H1 (cell line): ENCODE data around the gene NRROS. TPM values are rescaled to one million over a fixed set of nuclear protein-coding genes. Genes with fewer than 3 reads are reported as not detected.

Experiments
- CTCF ChIA-PET: fragments of 300-600 bp; sonication (Branson Sonifier 250); formaldehyde crosslinking; loops from one replicate; lab custom pipeline; 2021; ENCODE audit not compliant: partially characterized antibody; lab: Charles Lee
- POLR2A ChIA-PET: fragments of 300-600 bp; sonication (Branson Sonifier 250); formaldehyde crosslinking; loops from one replicate; lab custom pipeline; 2021; ENCODE audit warnings: inconsistent platforms; ENCODE audit not compliant: partially characterized antibody; lab: Charles Lee
- DNase-seq, 2 experiments: peaks; one replicate each; pipeline versions ENCODE4 v3.0.0 to v3.0.0-alpha.2; 2010 to 2022; ENCODE audit warnings: low spot score in 2 of 2, low read depth in 1 of 2, mixed read lengths in 1 of 2
- FAIRE-seq: peaks from 2 replicates; lab custom pipeline; 2011; peaks lifted over from hg19 to GRCh38; lab: Jason Lieb, UNC
- H2AFZ ChIP-seq: 2 replicates; pipeline ENCODE4 v1.8.1; 2012; ENCODE audit warnings: low read length, inconsistent platforms
- H2AK5ac ChIP-seq: 2 replicates; pipeline ENCODE4 v1.6.1; 2013; ENCODE audit warnings: low read depth, low read length
- H2BK120ac ChIP-seq: replicated peaks from 2 replicates; pipeline ENCODE3; 2013; ENCODE audit warnings: low read depth, low read length, inconsistent platforms
- H2BK12ac ChIP-seq: 2 replicates; pipeline ENCODE4 v1.6.1; 2013; ENCODE audit warnings: low read depth, low read length
- H2BK15ac ChIP-seq: 2 replicates; pipeline ENCODE4 v1.6.1; 2013; ENCODE audit warnings: low read length
- H2BK20ac ChIP-seq: 2 replicates; pipeline ENCODE4 v1.6.1; 2013; ENCODE audit warnings: low read length
- H2BK5ac ChIP-seq: 2 replicates; pipeline ENCODE4 v1.6.1; 2013; ENCODE audit warnings: low read depth, low read length
- H3K14ac ChIP-seq: 2 replicates; pipeline ENCODE4 v1.6.1; 2013; ENCODE audit warnings: inconsistent platforms; ENCODE audit not compliant: insufficient read length
- H3K18ac ChIP-seq: 2 replicates; pipeline ENCODE4 v1.6.1; 2013; ENCODE audit warnings: low read length; ENCODE audit errors: extremely low read depth
- H3K23ac ChIP-seq: 2 replicates; pipeline ENCODE4 v1.6.1; 2013; ENCODE audit warnings: inconsistent platforms; ENCODE audit not compliant: insufficient read length
- H3K23me2 ChIP-seq: 2 replicates; pipeline ENCODE4 v1.6.1; 2013; ENCODE audit warnings: low read depth, low read length
- H3K27ac ChIP-seq: 2 replicates; pipeline ENCODE4 v1.6.1; 2011; ENCODE audit warnings: low read depth, low read length, inconsistent platforms
- H3K27me3 ChIP-seq, 4 experiments: replicated peaks in 1 of 4; 1 replicate in 1 of 4; 2 replicates in 3 of 4; pipeline versions ENCODE4 v1.6.1 to v1.8.1; 2011 to 2013; ENCODE audit warnings: low read length in 3 of 4, mild to moderate bottlenecking in 3 of 4, inconsistent platforms in 2 of 4, mixed read lengths in 2 of 4, moderate library complexity in 1 of 4; ENCODE audit not compliant: control insufficient read depth in 3 of 4, insufficient read depth in 3 of 4; ENCODE audit errors: extremely low read depth in 1 of 4
- H3K36me3 ChIP-seq, 4 experiments: 2 replicates each; pipeline versions ENCODE4 v1.6.1 to v1.8.1; 2011 to 2013; ENCODE audit warnings: mild to moderate bottlenecking in 4 of 4, low read length in 3 of 4, moderate library complexity in 2 of 4, control low read depth in 1 of 4, inconsistent platforms in 1 of 4; ENCODE audit not compliant: insufficient read depth in 4 of 4, control insufficient read depth in 2 of 4
- H3K4ac ChIP-seq: replicated peaks from 2 replicates; pipeline ENCODE3; 2013; ENCODE audit warnings: low read length, low read depth, mixed read lengths, inconsistent platforms; ENCODE audit not compliant: insufficient read length
- H3K4me1 ChIP-seq, 4 experiments: replicated peaks in 1 of 4; 1 replicate in 1 of 4; 2 replicates in 3 of 4; pipeline versions ENCODE4 v1.6.1 to v1.8.1; 2011 to 2013; ENCODE audit warnings: low read length in 3 of 4, inconsistent platforms in 2 of 4, mixed read lengths in 1 of 4; ENCODE audit not compliant: insufficient read depth in 4 of 4, control insufficient read depth in 3 of 4
- H3K4me2 ChIP-seq, 2 experiments: 2 replicates each; pipeline versions ENCODE4 v1.6.1 to v1.8.1; 2011 to 2013; ENCODE audit warnings: low read depth in 2 of 2, low read length in 2 of 2, control low read depth in 1 of 2, inconsistent platforms in 1 of 2, mild to moderate bottlenecking in 1 of 2; ENCODE audit not compliant: insufficient read depth in 1 of 2
- H3K4me3 ChIP-seq, 4 experiments: fragments of 200-600, 300-600 bp in 1 of 4; sonication (generic), shearing (Covaris generic), sonication (Bioruptor Twin) in 1 of 4; 2 replicates each; pipeline versions ENCODE4 v1.5.1 to v1.8.1; 2011 to 2016; ENCODE audit warnings: low read length in 4 of 4, low read depth in 3 of 4, control low read depth in 2 of 4, inconsistent platforms in 2 of 4, mild to moderate bottlenecking in 2 of 4, mixed read lengths in 1 of 4, moderate library complexity in 1 of 4; ENCODE audit not compliant: insufficient read depth in 2 of 4; ENCODE audit errors: extremely low read depth in 1 of 4
- H3K56ac ChIP-seq: replicated peaks from 2 replicates; pipeline ENCODE3; 2013; ENCODE audit warnings: low read depth, mild to moderate bottlenecking, mixed read lengths, low read length, inconsistent platforms; ENCODE audit not compliant: insufficient read length
- H3K79me1 ChIP-seq: 2 replicates; pipeline ENCODE4 v1.6.1; 2013; ENCODE audit warnings: low read depth, low read length, control low read depth
- H3K79me2 ChIP-seq, 2 experiments: 2 replicates each; pipeline versions ENCODE4 v1.6.1 to v1.8.1; 2012 to 2013; ENCODE audit warnings: low read length in 2 of 2, mild to moderate bottlenecking in 2 of 2, inconsistent platforms in 1 of 2; ENCODE audit not compliant: insufficient read depth in 2 of 2, control insufficient read depth in 1 of 2
- H3K9ac ChIP-seq, 4 experiments: replicated peaks in 1 of 4; 1 replicate in 1 of 4; 2 replicates in 3 of 4; pipeline versions ENCODE4 v1.6.1 to v1.8.1; 2011 to 2013; ENCODE audit warnings: low read depth in 3 of 4, low read length in 3 of 4, control low read depth in 2 of 4, mild to moderate bottlenecking in 2 of 4, moderate library complexity in 2 of 4, inconsistent platforms in 1 of 4; ENCODE audit errors: extremely low read depth in 1 of 4
- H3K9me3 ChIP-seq, 2 experiments: 2 replicates each; pipeline versions ENCODE4 v1.6.1 to v1.8.1; 2012 to 2013; ENCODE audit warnings: mild to moderate bottlenecking in 2 of 2, moderate library complexity in 2 of 2, control low read depth in 1 of 2, inconsistent platforms in 1 of 2, low read depth in 1 of 2, low read length in 1 of 2, mixed read lengths in 1 of 2; ENCODE audit not compliant: insufficient read depth in 2 of 2
- H4K20me1 ChIP-seq, 2 experiments: replicated peaks in 1 of 2; 2 replicates each; pipeline versions ENCODE3 to v1.8.1; 2011 to 2013; ENCODE audit warnings: inconsistent platforms in 2 of 2, low read length in 2 of 2, mild to moderate bottlenecking in 1 of 2; ENCODE audit not compliant: insufficient read depth in 2 of 2, control insufficient read depth in 1 of 2
- H4K5ac ChIP-seq: 2 replicates; pipeline ENCODE4 v1.6.1; 2013; ENCODE audit warnings: low read length, low read depth, mixed read lengths, inconsistent platforms; ENCODE audit not compliant: insufficient read length
- H4K8ac ChIP-seq: 2 replicates; pipeline ENCODE4 v1.8.0; 2013; ENCODE audit warnings: mild to moderate bottlenecking, moderate library complexity, low read length, inconsistent platforms; ENCODE audit not compliant: insufficient read depth; ENCODE audit errors: extremely low read depth
- H4K91ac ChIP-seq: replicated peaks from 2 replicates; pipeline ENCODE3; 2013; ENCODE audit warnings: low read length, mixed read lengths, inconsistent platforms; ENCODE audit not compliant: insufficient read length
- BACH1 ChIP-seq: IDR thresholded peaks from 2 replicates; pipeline ENCODE4 v1.6.1; 2012; ENCODE audit warnings: low read length, improper control_type of control experiment
- BRCA1 ChIP-seq: IDR thresholded peaks from 2 replicates; pipeline ENCODE4 v1.6.1; 2012; ENCODE audit warnings: low read depth, low read length, improper control_type of control experiment
- CBX8 ChIP-seq: fragments of 300-800, 300-1000 bp; sonication (generic); IDR thresholded peaks from 2 replicates; pipeline ENCODE4 v1.7.1; 2016; ENCODE audit warnings: low read depth, low read length, borderline replicate concordance
- CTBP2 ChIP-seq: IDR thresholded peaks from 2 replicates; pipeline ENCODE4 v1.7.0; 2011; ENCODE audit warnings: borderline replicate concordance, mild to moderate bottlenecking, moderate library complexity, mixed read lengths, low read length; ENCODE audit not compliant: insufficient read depth, insufficient read length
- KDM5A ChIP-seq: fragments of 200-600 bp; IDR thresholded peaks from 2 replicates; pipeline ENCODE4 v1.7.1; 2012; ENCODE audit warnings: mild to moderate bottlenecking, low read length, inconsistent platforms, mixed read lengths
- RAD21 ChIP-seq, 2 experiments: IDR thresholded peaks in 1 of 2; conservative IDR thresholded peaks in 1 of 2; 2 replicates each; pipeline ENCODE4 v1.6.1; 2011; ENCODE audit warnings: low read depth in 2 of 2, low read length in 2 of 2, improper control_type of control experiment in 1 of 2, inconsistent platforms in 1 of 2, mild to moderate bottlenecking in 1 of 2, moderate library complexity in 1 of 2
- SRF ChIP-seq: IDR thresholded peaks from 2 replicates; pipeline ENCODE4 v1.6.1; 2011; ENCODE audit warnings: mild to moderate bottlenecking, low read depth, low read length, moderate library complexity
- TEAD4 ChIP-seq: IDR thresholded peaks from 2 replicates; pipeline ENCODE4 v1.6.1; 2012; ENCODE audit warnings: low read depth, low read length, inconsistent platforms, mixed read lengths
- WGBS, 2 experiments: shearing (Covaris generic) in 1 of 2; methylation state at CpG; one replicate each; pipeline versions ENCODE4 v1.1.6 to v1.1.7; 2013 to 2015; ENCODE audit warnings: low lambda C conversion rate in 2 of 2, mixed read lengths in 2 of 2, inconsistent platforms in 1 of 2, low coverage in 1 of 2, missing lambda C conversion rate in 1 of 2; ENCODE audit not compliant: insufficient replicate concordance in 2 of 2, insufficient coverage in 1 of 2, insufficient read length in 1 of 2; ENCODE audit errors: extremely low coverage in 1 of 2, missing lambda C conversion rate in 1 of 2; 5-methylcytosine and 5-hydroxymethylcytosine counted together
- polyA plus RNA-seq, 7 experiments: library from polyadenylated mRNA; depleted of rRNA in 3 of 7; stranded (reverse) in 5 of 7; unstranded in 2 of 7; fragments of >200 nt in 5 of 7; fragments of 200-250 nt in 2 of 7; gene quantifications; 1 replicate in 5 of 7; 2 replicates in 1 of 7; 4 replicates in 1 of 7; pipeline versions ENCODE4 v1.2.1 to v1.2.3, GENCODE V29; 2011 to 2013; ENCODE audit warnings: missing spikeins in 2 of 7, mixed read lengths in 2 of 7
- total RNA-seq: library from RNA; stranded (reverse); fragmentation: NEBNext Ultra II Directional; extraction: Animal tissue kit (Norgen Biotek cat#: 25700); gene quantifications from 2 replicates; pipeline ENCODE4 v1.2.1, GENCODE V29; 2021
- TF ChIP-seq, protein P1 (sequence below), 3 experiments: IDR thresholded peaks; 1 replicate in 2 of 3; 2 replicates in 1 of 3; pipeline versions ENCODE4 v1.5.1 to v1.6.1; 2011; ENCODE audit warnings: low read length in 3 of 3, mild to moderate bottlenecking in 3 of 3, inconsistent platforms in 2 of 3, low read depth in 1 of 3, moderate library complexity in 1 of 3; ENCODE audit not compliant: insufficient read depth in 1 of 3; ENCODE audit errors: control extremely low read depth in 1 of 3

The NRROS gene
- total and polyA plus RNA-seq, 2 of the 8 experiments (the other 6 are each of a cell fraction or from before 2014, with no cell fraction given), result 5.3 to 7.3 TPM

GRCh38 chr3:196684548-196685407 is 45.3 kb downstream of the NRROS start:
- H4K20me1 ChIP-seq, result no peaks in the 10 kb centered on the region
- WGBS, 2 experiments, result 59% methylated on average over 24 of the region's 24 CpGs; no CpG with 5 or more reads in 1 of the 2 experiments
- no peak overlapping the region for H3K18ac ChIP-seq
- H3K23ac ChIP-seq, result no peak overlapping the region
- peaks cover 2 to 6% (median 2%) of the 10 kb centered on the region in 4 experiments; a peak in 6 of 7 replicates for H3K4me1 ChIP-seq
- H3K36me3 ChIP-seq, result no peaks in the 10 kb centered on the region
- ChIA-PET POLR2A (no interaction called here), CTCF (interaction anchor here (0.6 to 10.9 kb wide), 40 partner anchors 8 to 573 kb away, joined by 3 to 143 read pairs (median 4); partner anchors contain the start of genes CEP19, NRROS and PIGX)
- no peak overlapping the region for H2BK15ac ChIP-seq
- no peak overlapping the region; the same call in 1 of the 2 replicates for H2BK12ac ChIP-seq
- no peaks in the 10 kb centered on the region for H3K9me3 ChIP-seq
- no peaks in the 10 kb centered on the region for H3K79me1 ChIP-seq
- H3K27ac ChIP-seq, result no peak overlapping the region; the same call in 1 of the 2 replicates
- no peak overlapping the region for H4K5ac ChIP-seq
- H2BK20ac ChIP-seq, result no peak overlapping the region
- H4K8ac ChIP-seq, result no peak overlapping the region
- FAIRE-seq, result peak; percentile 13
- H4K91ac ChIP-seq, result peak overlapping the region; percentile 67
- H3K4ac ChIP-seq, result no peak overlapping the region
- H3K27me3 ChIP-seq, result no peaks in the 10 kb centered on the region
- H3K4me3 ChIP-seq, result no peak overlapping the region
- H2BK5ac ChIP-seq, result no peak overlapping the region
- H2AFZ ChIP-seq, result peak overlapping the region; percentile 96; the same call in 1 of the 2 replicates
- H3K79me2 ChIP-seq, result no peaks in the 10 kb centered on the region
- no peak overlapping the region for H2AK5ac ChIP-seq
- H3K14ac ChIP-seq, result no peak overlapping the region
- H3K56ac ChIP-seq, result no peak overlapping the region
- no peaks in the 10 kb centered on the region for H3K23me2 ChIP-seq
- no peak overlapping the region for H3K9ac ChIP-seq
- H2BK120ac ChIP-seq, result no peak overlapping the region
- H3K4me2 ChIP-seq, result no peak overlapping the region; a peak in 1 of 4 replicates
- DNase-seq, result peak in 1 of 2 experiments; percentile 77
- TF ChIP-seq CTBP2, result no peak
- peak; percentile 79 to 82 for TF ChIP-seq RAD21 (IDR thresholded peaks at IDR 0.05 in 1 of 2, conservative IDR thresholded peaks at IDR 0.05 in 1 of 2; ENCODE audit: low read depth in 2 of 2, low read length in 2 of 2)
- TF ChIP-seq KDM5A, result no peak
- no peak for TF ChIP-seq CBX8
- TF ChIP-seq SRF, result no peak
- TF ChIP-seq BACH1, result no peak
- TF ChIP-seq, protein P1, sequence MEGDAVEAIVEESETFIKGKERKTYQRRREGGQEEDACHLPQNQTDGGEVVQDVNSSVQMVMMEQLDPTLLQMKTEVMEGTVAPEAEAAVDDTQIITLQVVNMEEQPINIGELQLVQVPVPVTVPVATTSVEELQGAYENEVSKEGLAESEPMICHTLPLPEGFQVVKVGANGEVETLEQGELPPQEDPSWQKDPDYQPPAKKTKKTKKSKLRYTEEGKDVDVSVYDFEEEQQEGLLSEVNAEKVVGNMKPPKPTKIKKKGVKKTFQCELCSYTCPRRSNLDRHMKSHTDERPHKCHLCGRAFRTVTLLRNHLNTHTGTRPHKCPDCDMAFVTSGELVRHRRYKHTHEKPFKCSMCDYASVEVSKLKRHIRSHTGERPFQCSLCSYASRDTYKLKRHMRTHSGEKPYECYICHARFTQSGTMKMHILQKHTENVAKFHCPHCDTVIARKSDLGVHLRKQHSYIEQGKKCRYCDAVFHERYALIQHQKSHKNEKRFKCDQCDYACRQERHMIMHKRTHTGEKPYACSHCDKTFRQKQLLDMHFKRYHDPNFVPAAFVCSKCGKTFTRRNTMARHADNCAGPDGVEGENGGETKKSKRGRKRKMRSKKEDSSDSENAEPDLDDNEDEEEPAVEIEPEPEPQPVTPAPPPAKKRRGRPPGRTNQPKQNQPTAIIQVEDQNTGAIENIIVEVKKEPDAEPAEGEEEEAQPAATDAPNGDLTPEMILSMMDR (IDR thresholded peaks at IDR 0.05; ENCODE audit: control extremely low read depth in 1 of 3, insufficient read depth in 1 of 3, low read depth in 1 of 3, low read length in 3 of 3), result peak; percentile 32 to 81 (median 62)
- no peak for TF ChIP-seq TEAD4
- no peak for TF ChIP-seq BRCA1
